IPS DF 6.9 (cell line): Measurements from ENCODE around the gene PSMB2.
A peak's percentile ranks its signal among the peaks of the same experiment; 100 is the strongest.
"Not testable (repeated sequence)": the region's sequence is repeated elsewhere in the genome, so short reads cannot be mapped to it uniquely, and the experiment has no call there.

Experiments
- DNase-seq: peaks from one replicate; pipeline ENCODE4 v3.0.0-alpha.2; 2013; ENCODE audit warnings: low read depth, low spot score
- H3K27ac ChIP-seq: one replicate; pipeline ENCODE4 v1.5.1; 2013; ENCODE audit warnings: low read length, control low read depth
- H3K27me3 ChIP-seq: 2 replicates; pipeline ENCODE4 v1.6.1; 2013; ENCODE audit warnings: mild to moderate bottlenecking, low read length; ENCODE audit not compliant: control insufficient read depth, insufficient read depth
- H3K36me3 ChIP-seq: 2 replicates; pipeline ENCODE4 v1.6.1; 2013; ENCODE audit warnings: low read length; ENCODE audit not compliant: control insufficient read depth, insufficient read depth
- H3K4me1 ChIP-seq: 2 replicates; pipeline ENCODE4 v1.6.1; 2013; ENCODE audit warnings: low read length; ENCODE audit not compliant: control insufficient read depth, insufficient read depth
- H3K4me3 ChIP-seq: 2 replicates; pipeline ENCODE4 v1.5.1; 2013; ENCODE audit warnings: mild to moderate bottlenecking, low read length
- H3K9me3 ChIP-seq: 2 replicates; pipeline ENCODE4 v1.6.1; 2013; ENCODE audit warnings: low read length, inconsistent platforms; ENCODE audit not compliant: control insufficient read depth, insufficient read depth
- WGBS: extraction: QIAGEN DNeasy Blood & Tissue Kit; methylation state at CpG from one replicate; pipeline ENCODE4 v1.1.7; 2013; ENCODE audit warnings: mixed read lengths, missing lambda C conversion rate; ENCODE audit not compliant: insufficient read length, insufficient coverage; 5-methylcytosine and 5-hydroxymethylcytosine counted together

Gene PSMB2

GRCh38 chr1:35586808-35587207 is 54.5 kb downstream of the PSMB2 start:
- no peak overlapping the region for H3K4me3 ChIP-seq
- H3K27ac ChIP-seq = no peak overlapping the region
- no peaks in the 10 kb centered on the region for H3K27me3 ChIP-seq
- H3K4me1 ChIP-seq = 0 out of 2 replicates have a peak, but pooled peaks cover 1% of the 10 kb centered on the region
- H3K36me3 ChIP-seq = no peaks in the 10 kb centered on the region
- no peaks in the 10 kb centered on the region for H3K9me3 ChIP-seq
- WGBS = no CpG with 5 or more reads among the region's 7 CpGs
- no peak for DNase-seq

GRCh38 chr1:35585805-35586204 is 55.5 kb downstream of the PSMB2 start:
- not testable (repeated sequence) for H3K36me3 ChIP-seq, H3K4me3 ChIP-seq, DNase-seq, H3K9me3 ChIP-seq, H3K27me3 ChIP-seq, H3K4me1 ChIP-seq, H3K27ac ChIP-seq
- no CpG with 5 or more reads among the region's 1 CpG for whole genome bisulfite sequencing

- no peaks in the 10 kb centered on the region for H3K27me3 ChIP-seq
- H3K9me3 ChIP-seq = no peaks in the 10 kb centered on the region
- H3K4me3 ChIP-seq = no peak overlapping the region
- no CpG with 5 or more reads among the region's 3 CpGs for WGBS
- H3K27ac ChIP-seq = no peak overlapping the region
- H3K36me3 ChIP-seq = no peaks in the 10 kb centered on the region
- no peak for DNase-seq
- H3K4me1 ChIP-seq = 0 out of 2 replicates have a peak, but pooled peaks cover 1% of the 10 kb centered on the region
These were observed 56.0 kb downstream of the PSMB2 start for GRCh38 chr1:35585281-35585680.

GRCh38 chr1:35581621-35582020 is 59.7 kb downstream of the PSMB2 start:
- WGBS = no CpG with 5 or more reads among the region's 9 CpGs
- H3K27me3 ChIP-seq = peaks cover 15% of the 10 kb centered on the region
- H3K4me1 ChIP-seq = not testable (repeated sequence)

GRCh38 chr1:35580949-35581388 is 60.4 kb downstream of the PSMB2 start:
- H3K36me3 ChIP-seq = no peaks in the 10 kb centered on the region
- no peaks in the 10 kb centered on the region for H3K9me3 ChIP-seq
- peaks cover 7% of the 10 kb centered on the region; the same call in 1 of the 2 replicates for H3K4me1 ChIP-seq
- no peak for DNase-seq
- no peak overlapping the region for H3K4me3 ChIP-seq
- no CpG with 5 or more reads among the region's 4 CpGs for WGBS
- no peak overlapping the region for H3K27ac ChIP-seq
- H3K27me3 ChIP-seq = peaks cover 22% of the 10 kb centered on the region

More at GRCh38 chr1:35581621-35582020, 59.7 kb downstream of the PSMB2 start:
- H3K27ac ChIP-seq, H3K36me3 ChIP-seq, H3K4me3 ChIP-seq, H3K9me3 ChIP-seq, DNase-seq: not testable (repeated sequence)

- peaks cover 7% of the 10 kb centered on the region; the same call in 1 of the 2 replicates for H3K4me1 ChIP-seq
- WGBS = no CpG with 5 or more reads among the region's 70 CpGs
- H3K9me3 ChIP-seq = no peaks in the 10 kb centered on the region
- no peak overlapping the region for H3K27ac ChIP-seq
- peaks cover 56% of the 10 kb centered on the region for H3K27me3 ChIP-seq
- peak overlapping the region; percentile 40; the same call in 1 of the 2 replicates for H3K4me3 ChIP-seq
- no peaks in the 10 kb centered on the region for H3K36me3 ChIP-seq
- no peak for DNase-seq
These were observed 64.0 kb downstream of the PSMB2 start for GRCh38 chr1:35577071-35577998.

- Histone ChIP-seq H3K27me3 (peaks cover 63% of the 10 kb centered on the region), H3K4me3 (peak overlapping the region; percentile 40; the same call in 1 of the 2 replicates)
- not testable (repeated sequence) for H3K36me3 ChIP-seq, H3K9me3 ChIP-seq, H3K4me1 ChIP-seq, DNase-seq, H3K27ac ChIP-seq
- no CpG with 5 or more reads among the region's 37 CpGs for WGBS
These were observed 64.6 kb downstream of the PSMB2 start for GRCh38 chr1:35576766-35577070.

- peak overlapping the region; percentile 40; the same call in 1 of the 2 replicates for H3K4me3 ChIP-seq
- H3K9me3 ChIP-seq = no peaks in the 10 kb centered on the region
- no peak overlapping the region for H3K27ac ChIP-seq
- no peak for DNase-seq
- H3K27me3 ChIP-seq = peaks cover 67% of the 10 kb centered on the region
- no peaks in the 10 kb centered on the region for H3K36me3 ChIP-seq
- no CpG with 5 or more reads among the region's 10 CpGs for WGBS
- H3K4me1 ChIP-seq = peaks cover 7% of the 10 kb centered on the region; the same call in 1 of the 2 replicates
These were observed 65.1 kb downstream of the PSMB2 start for GRCh38 chr1:35576061-35576765.

GRCh38 chr1:35575416-35575958 is 65.8 kb downstream of the PSMB2 start:
- no peak for DNase-seq
- Histone ChIP-seq H3K36me3 (no peaks in the 10 kb centered on the region), H3K27ac (no peak overlapping the region), H3K4me3 (no peak overlapping the region), H3K4me1 (peaks cover 7% of the 10 kb centered on the region; the same call in 1 of the 2 replicates), H3K27me3 (peaks cover 69% of the 10 kb centered on the region), H3K9me3 (no peaks in the 10 kb centered on the region)
- no CpG with 5 or more reads among the region's 5 CpGs for WGBS

GRCh38 chr1:35574655-35575415 is 66.5 kb downstream of the PSMB2 start:
- no peak overlapping the region for H3K27ac ChIP-seq
- DNase-seq = no peak
- H3K9me3 ChIP-seq = no peaks in the 10 kb centered on the region
- WGBS = no CpG with 5 or more reads among the region's 30 CpGs
- H3K36me3 ChIP-seq = no peaks in the 10 kb centered on the region
- peaks cover 69% of the 10 kb centered on the region for H3K27me3 ChIP-seq
- H3K4me3 ChIP-seq = no peak overlapping the region
- peaks cover 7% of the 10 kb centered on the region; the same call in 1 of the 2 replicates for H3K4me1 ChIP-seq
